Measurements from ENCODE around the gene AGAP3. TPM values are rescaled to one million over a fixed set of nuclear protein-coding genes. Genes with fewer than 3 reads are reported as not detected.

Gene AGAP3
- polyA plus RNA-seq, 1 of the 3 experiments (the other 2 are of a cell fraction) = 126 TPM

- TF ChIP-seq EP300 (IDR thresholded peaks at IDR 0.05; ENCODE audit: borderline replicate concordance in 1 of 2, low read depth in 1 of 2, low read length in 1 of 2) = peak in 1 of 2 experiments; percentile 25; a peak in 1 of 4 replicates
- TF ChIP-seq JUND (IDR thresholded peaks at IDR 0.05) = no peak
- TF ChIP-seq GATA2 (CRISPR knock-in tag; IDR thresholded peaks at IDR 0.05) = no peak
- TF ChIP-seq CHD2 (IDR thresholded peaks at IDR 0.05; ENCODE audit: low read length, partially characterized antibody) = no peak
Observed at GRCh38 chr7:151085691-151086620, at the start of gene AGAP3 (continued).

- CTCF ChIA-PET = interaction anchor here (0.6 to 9.5 kb wide), 18 partner anchors 9 to 103 kb away, joined by 3 to 59 read pairs (median 3); partner anchors contain the start of genes ABCB8, ASIC3 and CDK5
- H3K4me3 ChIP-seq (ENCODE audit: low read depth in 2 of 2, low read length in 1 of 2) = no peak overlapping the region
- H3K9ac ChIP-seq = peak overlapping the region; percentile 73
- H3F3A ChIP-seq (replicated peaks; ENCODE audit: insufficient read depth) = peaks cover 25% of the 10 kb centered on the region
- H3K9me3 ChIP-seq = no peaks in the 10 kb centered on the region
- 14% methylated on average over 10 of the region's 12 CpGs for WGBS (ENCODE audit: low lambda C conversion rate)
- H4K20me1 ChIP-seq (ENCODE audit: insufficient read depth) = no peaks in the 10 kb centered on the region
- no peaks in the 10 kb centered on the region; the same call in 1 of the 2 replicates for H3K79me2 ChIP-seq (ENCODE audit: insufficient read depth)
- H3K36me3 ChIP-seq (replicated peaks in 1 of 2; ENCODE audit: control insufficient read depth in 1 of 2, insufficient read depth in 2 of 2, low read length in 1 of 2) = peaks cover 12 to 42% of the 10 kb centered on the region in 2 experiments
- POLR2A ChIA-PET = interaction anchor here (0.8 to 2.6 kb wide), 5 partner anchors 9 to 70 kb away, joined by 3 to 12 read pairs (median 4); partner anchors contain the start of genes ABCB8, ASIC3 and FASTK
- H3K9me2 ChIP-seq = no peaks in the 10 kb centered on the region
- peak overlapping the region; percentile 98 for H3K27ac ChIP-seq (ENCODE audit: low read depth in 2 of 2, low read length in 1 of 2)
- peaks cover 25 to 30% of the 10 kb centered on the region in 2 experiments for H3K4me1 ChIP-seq (ENCODE audit: control insufficient read depth in 1 of 2, insufficient read depth in 2 of 2, low read depth in 1 of 2, low read length in 1 of 2)
- peak overlapping the region; percentile 65 for H3K4me2 ChIP-seq
- no peak overlapping the region for H2AFZ ChIP-seq (ENCODE audit: low read depth)
- H3K27me3 ChIP-seq (ENCODE audit: insufficient read depth) = no peaks in the 10 kb centered on the region
- DNase-seq = peak; percentile 87
- TF ChIP-seq TEAD4 (IDR thresholded peaks at IDR 0.05; ENCODE audit: borderline replicate concordance, insufficient read depth) = peak; percentile 71; the same call in 1 of the 2 replicates
- TF ChIP-seq, protein P1, sequence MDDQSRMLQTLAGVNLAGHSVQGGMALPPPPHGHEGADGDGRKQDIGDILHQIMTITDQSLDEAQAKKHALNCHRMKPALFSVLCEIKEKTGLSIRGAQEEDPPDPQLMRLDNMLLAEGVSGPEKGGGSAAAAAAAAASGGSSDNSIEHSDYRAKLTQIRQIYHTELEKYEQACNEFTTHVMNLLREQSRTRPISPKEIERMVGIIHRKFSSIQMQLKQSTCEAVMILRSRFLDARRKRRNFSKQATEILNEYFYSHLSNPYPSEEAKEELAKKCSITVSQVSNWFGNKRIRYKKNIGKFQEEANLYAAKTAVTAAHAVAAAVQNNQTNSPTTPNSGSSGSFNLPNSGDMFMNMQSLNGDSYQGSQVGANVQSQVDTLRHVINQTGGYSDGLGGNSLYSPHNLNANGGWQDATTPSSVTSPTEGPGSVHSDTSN (IDR thresholded peaks at IDR 0.05) = no peak; the same call in none of the 2 replicates
- TF ChIP-seq EP300 (IDR thresholded peaks at IDR 0.05; ENCODE audit: borderline replicate concordance in 1 of 2, low read depth in 1 of 2, low read length in 1 of 2) = peak in 1 of 2 experiments; percentile 77; a peak in 1 of 4 replicates
- TF ChIP-seq JUND (IDR thresholded peaks at IDR 0.05) = peak; percentile 83
- TF ChIP-seq NFIC (IDR thresholded peaks at IDR 0.05; ENCODE audit: borderline replicate concordance) = peak; percentile 99
- TF ChIP-seq MXI1 (IDR thresholded peaks at IDR 0.05; ENCODE audit: low read depth, low read length) = no peak
- peak; percentile 93; the same call in 1 of the 2 replicates for TF ChIP-seq RXRA (IDR thresholded peaks at IDR 0.05; ENCODE audit: borderline replicate concordance, low read depth)
- TF ChIP-seq RCOR1 (IDR thresholded peaks at IDR 0.05; ENCODE audit: low read length) = peak; percentile 48
- peak; percentile 92 for TF ChIP-seq TCF12 (IDR thresholded peaks at IDR 0.05)
- TF ChIP-seq FOSL2 (IDR thresholded peaks at IDR 0.05; ENCODE audit: borderline replicate concordance, low read depth) = peak; percentile 82
- peak; percentile 23; the same call in 1 of the 2 replicates for TF ChIP-seq RAD21 (IDR thresholded peaks at IDR 0.05; ENCODE audit: low read length)
- TF ChIP-seq, protein P2, sequence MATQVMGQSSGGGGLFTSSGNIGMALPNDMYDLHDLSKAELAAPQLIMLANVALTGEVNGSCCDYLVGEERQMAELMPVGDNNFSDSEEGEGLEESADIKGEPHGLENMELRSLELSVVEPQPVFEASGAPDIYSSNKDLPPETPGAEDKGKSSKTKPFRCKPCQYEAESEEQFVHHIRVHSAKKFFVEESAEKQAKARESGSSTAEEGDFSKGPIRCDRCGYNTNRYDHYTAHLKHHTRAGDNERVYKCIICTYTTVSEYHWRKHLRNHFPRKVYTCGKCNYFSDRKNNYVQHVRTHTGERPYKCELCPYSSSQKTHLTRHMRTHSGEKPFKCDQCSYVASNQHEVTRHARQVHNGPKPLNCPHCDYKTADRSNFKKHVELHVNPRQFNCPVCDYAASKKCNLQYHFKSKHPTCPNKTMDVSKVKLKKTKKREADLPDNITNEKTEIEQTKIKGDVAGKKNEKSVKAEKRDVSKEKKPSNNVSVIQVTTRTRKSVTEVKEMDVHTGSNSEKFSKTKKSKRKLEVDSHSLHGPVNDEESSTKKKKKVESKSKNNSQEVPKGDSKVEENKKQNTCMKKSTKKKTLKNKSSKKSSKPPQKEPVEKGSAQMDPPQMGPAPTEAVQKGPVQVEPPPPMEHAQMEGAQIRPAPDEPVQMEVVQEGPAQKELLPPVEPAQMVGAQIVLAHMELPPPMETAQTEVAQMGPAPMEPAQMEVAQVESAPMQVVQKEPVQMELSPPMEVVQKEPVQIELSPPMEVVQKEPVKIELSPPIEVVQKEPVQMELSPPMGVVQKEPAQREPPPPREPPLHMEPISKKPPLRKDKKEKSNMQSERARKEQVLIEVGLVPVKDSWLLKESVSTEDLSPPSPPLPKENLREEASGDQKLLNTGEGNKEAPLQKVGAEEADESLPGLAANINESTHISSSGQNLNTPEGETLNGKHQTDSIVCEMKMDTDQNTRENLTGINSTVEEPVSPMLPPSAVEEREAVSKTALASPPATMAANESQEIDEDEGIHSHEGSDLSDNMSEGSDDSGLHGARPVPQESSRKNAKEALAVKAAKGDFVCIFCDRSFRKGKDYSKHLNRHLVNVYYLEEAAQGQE (IDR thresholded peaks at IDR 0.05; ENCODE audit: low read depth, low read length) = 0 out of 2 replicates have a peak, but pooled peaks have one; percentile 3
- TF ChIP-seq CHD2 (IDR thresholded peaks at IDR 0.05; ENCODE audit: low read length, partially characterized antibody) = peak; percentile 12
- TF ChIP-seq ELF1 (IDR thresholded peaks at IDR 0.05) = no peak
- TF ChIP-seq GATA2 (CRISPR knock-in tag; IDR thresholded peaks at IDR 0.05) = no peak
- 0 out of 2 replicates have a peak, but pooled peaks have one; percentile 7 for TF ChIP-seq YY1 (IDR thresholded peaks at IDR 0.05; ENCODE audit: low read depth)
- TF ChIP-seq MAX (IDR thresholded peaks at IDR 0.05; ENCODE audit: low read depth) = peak; percentile 85; the same call in 1 of the 2 replicates
- TF ChIP-seq TAF1 (IDR thresholded peaks at IDR 0.05; ENCODE audit: borderline replicate concordance, low read depth, low read length) = no peak
- TF ChIP-seq EZH2phosphoT487 (IDR thresholded peaks at IDR 0.05; ENCODE audit: borderline replicate concordance, low read depth) = no peak
- peak; percentile 51; the same call in 1 of the 2 replicates for TF ChIP-seq SIN3A (IDR thresholded peaks at IDR 0.05; ENCODE audit: borderline replicate concordance, low read depth, low read length)
- TF ChIP-seq FOXM1 (IDR thresholded peaks at IDR 0.05; ENCODE audit: low read depth) = peak; percentile 70; the same call in 1 of the 2 replicates
Observed at GRCh38 chr7:151038951-151039849, 47.1 kb upstream of the AGAP3 start.

Measured in SK-N-SH (cell line).